Pancreas (tissue), 10 donors: ENCODE measurements around the gene U2SURP. TPM values are rescaled to one million over a fixed set of nuclear protein-coding genes. Genes with fewer than 3 reads are reported as not detected.

ENCODE experiments used
- ATAC-seq, 4 donors: fragments of 200-7000 bp; cut with Tn5 transposase; one replicate each; pipeline versions ENCODE4 v1.8.0 to v1.9.1; 2020; ENCODE audit warnings: mild to moderate bottlenecking in 4 of 4, moderate library complexity in 4 of 4
- DNase-seq, 6 donors: peaks; one replicate each; pipeline ENCODE4 v3.0.0-alpha.2; 2020
- FAIRE-seq: peaks from 2 replicates; lab custom pipeline; 2012; peaks lifted over from hg19 to GRCh38; lab: Jason Lieb, UNC
- H3K27ac ChIP-seq, 4 donors: fragments of 200-600 bp; sonication (generic); 1 replicate in 3 of 4; 2 replicates in 1 of 4; pipeline versions ENCODE4 v1.5.0 to v1.8.0; 2020
- H3K27me3 ChIP-seq, 4 donors: fragments of 200-600 bp; one replicate each; pipeline ENCODE4 v1.8.0; 2021
- H3K36me3 ChIP-seq, 3 donors: fragments of 200-600 bp; sonication (generic) in 1 of 3; one replicate each; pipeline versions ENCODE4 v1.5.0 to v1.8.0; 2020 to 2021
- H3K4me1 ChIP-seq, 3 donors: fragments of 200-600 bp; one replicate each; pipeline ENCODE4 v1.8.0; 2021
- H3K4me3 ChIP-seq, 4 donors: fragments of 200-600 bp; sonication (generic) in 2 of 4; one replicate each; pipeline versions ENCODE4 v1.5.0 to v1.8.0; 2020 to 2021
- H3K9me3 ChIP-seq, 4 donors: fragments of 200-600 bp; one replicate each; pipeline ENCODE4 v1.8.0; 2021
- CTCF ChIP-seq, 4 donors: fragments of 200-600 bp; sonication (generic) in 3 of 4; IDR thresholded peaks; one replicate each; pipeline versions ENCODE4 v1.5.0 to v1.8.0; 2021; ENCODE audit warnings: antibody characterized with exemption in 4 of 4
- WGBS, 2 donors: extraction: QIAGEN DNeasy Blood & Tissue Kit; methylation state at CpG; one replicate each; pipeline ENCODE4 v1.1.7; 2013; 5-methylcytosine and 5-hydroxymethylcytosine counted together
- intact Hi-C, 3 donors: fragments of 100-400 bp; cut with DNase I; formaldehyde crosslinking; loops; one replicate each; pipeline versions ENCODE4 v1.11.1 to v1.14.2; 2022
- polyA plus RNA-seq, 2 donors: library from polyadenylated mRNA; stranded (reverse); fragments of 200-250 nt; gene quantifications; one replicate each; pipeline ENCODE4 v1.2.3, GENCODE V29; 2013
- total RNA-seq, 6 donors: library from RNA; stranded (reverse); fragmentation: NEBNext Ultra II Directional in 4 of 6; extraction: Animal tissue kit (Norgen Biotek cat#: 25700) in 4 of 6; gene quantifications; one replicate each; pipeline versions ENCODE4 v1.2.1 to v1.2.4, GENCODE V29; 2021 to 2023
- donor health status: healthy with polysubstance abuse.
- donor health status: DM: no; HTN: no; CAD: no; lungs with moderate emphysema.
- donor health status: DM: no; HTN: no; CAD: no.
- donor health status: control.
- donor health status: control.
- donor health status: Bipolar disorder and iron deficiency.
- donor health status: DM: yes; HTN: yes; CAD: no.
- donor health status: DM: no; HTN: no; CAD: no.
- donor health status: DM: no; HTN: no; CAD: no.
- donor health status: DM: yes; HTN: yes; CAD: no.

The U2SURP gene
- total and polyA plus RNA-seq, 8 donors = 19.9 to 48.2 (median 35.1) TPM

GRCh38 chr3:143088835-143089234 lies 87.5 kb downstream of the U2SURP start:
- FAIRE-seq = no peak
- DNase-seq = no peak
- Histone ChIP-seq H3K4me1 (no peaks in the 10 kb centered on the region), H3K27me3 (no peaks in the 10 kb centered on the region), H3K4me3 (no peak overlapping the region), H3K27ac (no peak overlapping the region), H3K9me3 (no peaks in the 10 kb centered on the region), H3K36me3 (no peaks in the 10 kb centered on the region)
- intact Hi-C loops = no loop called here
- TF ChIP-seq CTCF (IDR thresholded peaks at IDR 0.05) = no peak
- WGBS, 2 donors = 72 to 76% methylated on average over 1 of the region's 1 CpG
- ATAC-seq = no peak

- Histone ChIP-seq H3K27me3 (no peaks in the 10 kb centered on the region), H3K4me1 (no peaks in the 10 kb centered on the region), H3K4me3 (no peak overlapping the region), H3K27ac (no peak overlapping the region), H3K9me3 (no peaks in the 10 kb centered on the region), H3K36me3 (no peaks in the 10 kb centered on the region)
- TF ChIP-seq CTCF (IDR thresholded peaks at IDR 0.05) = no peak
- intact Hi-C loops = no loop called here
- FAIRE-seq (no peak), DNase-seq (no peak), ATAC-seq (no peak)
- 91 to 93% methylated on average over 4 of the region's 4 CpGs for WGBS, 2 donors
These were observed 88.6 kb downstream of the U2SURP start for GRCh38 chr3:143089965-143090364.

GRCh38 chr3:143090486-143090885 lies 89.1 kb downstream of the U2SURP start:
- no peak for TF ChIP-seq CTCF (IDR thresholded peaks at IDR 0.05)
- FAIRE-seq = no peak

GRCh38 chr3:143090976-143091837 lies 89.8 kb downstream of the U2SURP start:
- Histone ChIP-seq H3K27me3 (no peaks in the 10 kb centered on the region), H3K36me3 (no peaks in the 10 kb centered on the region), H3K4me1 (no peaks in the 10 kb centered on the region), H3K9me3 (no peaks in the 10 kb centered on the region), H3K27ac (no peak overlapping the region), H3K4me3 (no peak overlapping the region)
- 84 to 89% methylated on average over 9 of the region's 9 CpGs for WGBS, 2 donors
- DNase-seq (no peak), ATAC-seq (no peak), FAIRE-seq (no peak)
- TF ChIP-seq CTCF (IDR thresholded peaks at IDR 0.05) = no peak
- intact Hi-C loops = no loop called here

More at GRCh38 chr3:143090486-143090885, 89.1 kb downstream of the U2SURP start:
- Histone ChIP-seq H3K36me3 (no peaks in the 10 kb centered on the region), H3K27me3 (no peaks in the 10 kb centered on the region), H3K4me1 (no peaks in the 10 kb centered on the region), H3K27ac (no peak overlapping the region), H3K9me3 (no peaks in the 10 kb centered on the region), H3K4me3 (no peak overlapping the region)
- ATAC-seq (no peak), DNase-seq (no peak)
- 23 to 28% methylated on average over 5 of the region's 5 CpGs for WGBS, 2 donors
- intact Hi-C loops = no loop called here

GRCh38 chr3:143092191-143092590 lies 90.8 kb downstream of the U2SURP start:
- no peak for TF ChIP-seq CTCF (IDR thresholded peaks at IDR 0.05)
- 51 to 66% methylated on average over 1 of the region's 1 CpG for WGBS, 2 donors
- no peaks in the 10 kb centered on the region for H3K9me3 ChIP-seq
- ATAC-seq (no peak), FAIRE-seq (no peak), DNase-seq (no peak)
- no peaks in the 10 kb centered on the region for H3K36me3 ChIP-seq
- no peak overlapping the region for H3K27ac ChIP-seq
- H3K4me3 ChIP-seq = no peak overlapping the region
- H3K4me1 ChIP-seq = no peaks in the 10 kb centered on the region
- H3K27me3 ChIP-seq = no peaks in the 10 kb centered on the region
- intact Hi-C loops = no loop called here
